ENCODE results near the gene RFX3.

DNA sequence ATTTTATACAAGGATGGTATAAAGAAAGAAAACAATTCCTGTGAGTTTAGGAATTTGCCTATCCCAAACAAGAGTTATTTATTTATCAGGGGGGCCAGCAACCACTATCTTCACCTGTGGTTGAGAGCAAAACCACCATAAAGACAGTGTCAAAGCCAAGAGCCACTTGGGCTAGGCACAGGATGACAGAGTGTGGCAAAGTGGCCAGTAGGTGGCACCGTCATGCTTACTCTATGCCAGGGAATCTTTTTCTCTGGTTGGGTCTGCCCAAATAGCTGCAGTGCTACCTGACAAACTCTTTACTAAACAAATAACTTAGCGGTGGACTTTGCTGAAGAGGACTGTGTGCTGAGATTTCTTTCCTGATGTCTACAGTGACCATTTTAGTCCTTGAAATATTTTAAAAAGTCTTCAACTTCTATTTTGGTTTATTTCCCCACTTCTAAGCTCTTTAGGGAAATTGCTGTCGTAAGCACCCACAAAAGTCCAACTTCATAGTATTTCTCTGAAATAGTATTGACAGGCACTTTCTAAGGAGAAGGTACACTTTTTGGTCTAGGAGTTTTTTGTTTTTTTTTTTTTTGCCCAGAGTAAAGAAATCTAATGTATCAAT, 285.0 kb downstream of the RFX3 start:
- TF ChIP-seq GATA2 (IDR thresholded peaks at IDR 0.05; ENCODE audit: low read depth, low read length): no peak
- TF ChIP-seq GATA3 (IDR thresholded peaks at IDR 0.05; ENCODE audit: low read depth, low read length): no peak
